ENCODE results near the gene TBC1D24. TPM values are rescaled to one million over a fixed set of nuclear protein-coding genes. Genes with fewer than 3 reads are reported as not detected.

Gene TBC1D24
- total and polyA plus RNA-seq, 9 of the 15 experiments (the other 6 are each of a cell fraction or from before 2014, with no cell fraction given): 1.7 to 22.6 (median 7.2) TPM

GRCh38 chr16:2511128-2511800 is 36.3 kb downstream of the TBC1D24 start (continued):
- TF ChIP-seq PRMT5 (CRISPR knock-in tag; IDR thresholded peaks at IDR 0.05) (no peak), ETV5 (CRISPR knock-in tag; IDR thresholded peaks at IDR 0.05; ENCODE audit: low read depth) (no peak), CREB1 (IDR thresholded peaks at IDR 0.05) (peak; percentile 87), CREB1 (CRISPR knock-in tag; IDR thresholded peaks at IDR 0.05) (peak; percentile 92), XRCC3 (IDR thresholded peaks at IDR 0.05) (no peak), PCBP2 (IDR thresholded peaks at IDR 0.05; ENCODE audit: low read depth, low read length, poor library complexity, severe bottlenecking) (no peak), FOS (IDR thresholded peaks at IDR 0.05; ENCODE audit: extremely low read depth, insufficient read length) (no peak), MYC (IDR thresholded peaks at IDR 0.05; ENCODE audit: low read depth, low read length) (0 out of 2 replicates have a peak, but pooled peaks have one; percentile 26), MYC (CRISPR knock-in tag; IDR thresholded peaks at IDR 0.05; ENCODE audit: borderline replicate concordance, low read depth) (no peak), SIN3B (IDR thresholded peaks at IDR 0.05; ENCODE audit: low read depth) (no peak), RBBP5 (IDR thresholded peaks at IDR 0.05; ENCODE audit: borderline replicate concordance, insufficient read depth, low read length, poor library complexity, severe bottlenecking) (peak; percentile 38), POLR2G (IDR thresholded peaks at IDR 0.05; ENCODE audit: low read depth, low read length) (0 out of 2 replicates have a peak, but pooled peaks have one; percentile 29), MECOM (CRISPR knock-in tag; IDR thresholded peaks at IDR 0.05) (no peak), ARID3B (CRISPR knock-in tag; IDR thresholded peaks at IDR 0.05; ENCODE audit: borderline replicate concordance) (no peak), ZKSCAN3 (CRISPR knock-in tag; IDR thresholded peaks at IDR 0.05) (no peak)
- TF ChIP-seq, protein P1, sequence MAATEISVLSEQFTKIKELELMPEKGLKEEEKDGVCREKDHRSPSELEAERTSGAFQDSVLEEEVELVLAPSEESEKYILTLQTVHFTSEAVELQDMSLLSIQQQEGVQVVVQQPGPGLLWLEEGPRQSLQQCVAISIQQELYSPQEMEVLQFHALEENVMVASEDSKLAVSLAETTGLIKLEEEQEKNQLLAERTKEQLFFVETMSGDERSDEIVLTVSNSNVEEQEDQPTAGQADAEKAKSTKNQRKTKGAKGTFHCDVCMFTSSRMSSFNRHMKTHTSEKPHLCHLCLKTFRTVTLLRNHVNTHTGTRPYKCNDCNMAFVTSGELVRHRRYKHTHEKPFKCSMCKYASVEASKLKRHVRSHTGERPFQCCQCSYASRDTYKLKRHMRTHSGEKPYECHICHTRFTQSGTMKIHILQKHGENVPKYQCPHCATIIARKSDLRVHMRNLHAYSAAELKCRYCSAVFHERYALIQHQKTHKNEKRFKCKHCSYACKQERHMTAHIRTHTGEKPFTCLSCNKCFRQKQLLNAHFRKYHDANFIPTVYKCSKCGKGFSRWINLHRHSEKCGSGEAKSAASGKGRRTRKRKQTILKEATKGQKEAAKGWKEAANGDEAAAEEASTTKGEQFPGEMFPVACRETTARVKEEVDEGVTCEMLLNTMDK (IDR thresholded peaks at IDR 0.05; ENCODE audit: borderline replicate concordance, insufficient read depth, low read depth, low read length, poor library complexity, severe bottlenecking): no peak
- TF ChIP-seq, protein P2, sequence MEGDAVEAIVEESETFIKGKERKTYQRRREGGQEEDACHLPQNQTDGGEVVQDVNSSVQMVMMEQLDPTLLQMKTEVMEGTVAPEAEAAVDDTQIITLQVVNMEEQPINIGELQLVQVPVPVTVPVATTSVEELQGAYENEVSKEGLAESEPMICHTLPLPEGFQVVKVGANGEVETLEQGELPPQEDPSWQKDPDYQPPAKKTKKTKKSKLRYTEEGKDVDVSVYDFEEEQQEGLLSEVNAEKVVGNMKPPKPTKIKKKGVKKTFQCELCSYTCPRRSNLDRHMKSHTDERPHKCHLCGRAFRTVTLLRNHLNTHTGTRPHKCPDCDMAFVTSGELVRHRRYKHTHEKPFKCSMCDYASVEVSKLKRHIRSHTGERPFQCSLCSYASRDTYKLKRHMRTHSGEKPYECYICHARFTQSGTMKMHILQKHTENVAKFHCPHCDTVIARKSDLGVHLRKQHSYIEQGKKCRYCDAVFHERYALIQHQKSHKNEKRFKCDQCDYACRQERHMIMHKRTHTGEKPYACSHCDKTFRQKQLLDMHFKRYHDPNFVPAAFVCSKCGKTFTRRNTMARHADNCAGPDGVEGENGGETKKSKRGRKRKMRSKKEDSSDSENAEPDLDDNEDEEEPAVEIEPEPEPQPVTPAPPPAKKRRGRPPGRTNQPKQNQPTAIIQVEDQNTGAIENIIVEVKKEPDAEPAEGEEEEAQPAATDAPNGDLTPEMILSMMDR (IDR thresholded peaks at IDR 0.05 in 2 of 3, conservative IDR thresholded peaks at IDR 0.05 in 1 of 3; ENCODE audit: insufficient read depth in 2 of 3, low read depth in 1 of 3, low read length in 3 of 3): no peak
